Measurements from ENCODE around the gene RABEP1. TPM values are rescaled to one million over a fixed set of nuclear protein-coding genes. Genes with fewer than 3 reads are reported as not detected.
"Not testable (repeated sequence)": the region's sequence is repeated elsewhere in the genome, so short reads cannot be mapped to it uniquely, and the experiment has no call there.

Gene RABEP1
- total RNA-seq: 35.2 and 47.9 TPM in 2 replicates
- 31.0 and 31.7 TPM in 2 replicates for polyA plus RNA-seq

DNA sequence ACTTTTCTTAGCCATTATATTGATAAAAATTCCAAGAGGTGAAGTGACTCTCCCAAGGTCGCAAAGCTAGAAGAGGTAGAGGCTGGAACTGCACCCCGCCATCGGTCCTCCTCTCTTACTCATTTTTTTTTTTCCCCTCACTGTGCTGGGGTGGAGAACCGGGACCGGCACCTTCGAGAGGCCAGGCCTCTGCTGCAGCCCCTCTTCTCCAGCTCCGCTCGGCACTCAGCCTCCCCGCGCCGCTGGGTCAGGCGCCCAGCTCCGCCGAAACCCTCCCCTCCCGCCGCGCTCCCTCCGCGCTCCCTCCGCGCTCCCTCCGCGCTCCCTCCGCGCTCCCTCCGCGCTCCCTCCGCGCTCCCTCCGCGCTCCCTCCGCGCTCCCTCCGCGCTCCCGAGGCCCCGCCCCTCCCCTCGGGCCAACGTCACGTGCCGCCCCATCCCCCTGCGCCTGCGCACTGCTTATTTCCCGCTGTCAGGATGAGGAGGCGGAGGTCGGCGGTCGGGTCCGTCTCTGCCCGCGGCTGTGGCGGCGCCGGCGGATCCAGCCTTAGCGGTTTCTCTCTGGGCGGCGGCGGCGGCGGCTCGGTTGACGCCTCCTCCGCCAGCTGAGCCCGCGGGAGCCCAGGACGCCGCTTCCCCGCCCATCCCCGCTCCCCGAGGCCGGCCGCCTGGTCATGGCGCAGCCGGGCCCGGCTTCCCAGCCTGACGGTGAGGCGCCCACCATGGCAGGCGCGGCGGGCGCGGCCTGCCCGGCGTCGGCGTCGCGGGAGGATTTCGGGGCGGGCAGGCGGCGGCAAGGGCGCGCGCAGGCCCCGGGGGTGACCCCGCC, at the start of gene RABEP1:
Gene RABEP1, plus strand, starts transcription at position 471 of the 828 bp plus-strand sequence. Its CDS starts 203 bp downstream, at position 674.
- Histone ChIP-seq H3K4me2 (peak within 1 kb of the TSS; percentile 98), H3K4me3 (peak within 1 kb of the TSS; percentile 96), H3K4me1 (ENCODE audit: insufficient read depth) (peaks cover 15% of the 10 kb centered on the region), H3K9me2 (replicated peaks; ENCODE audit: insufficient read depth) (no peaks in the 10 kb centered on the region), H3K36me3 (replicated peaks; ENCODE audit: insufficient read depth, low read depth) (no peaks in the 10 kb centered on the region), H3K27me3 (no peaks in the 10 kb centered on the region), H3K9me3 (ENCODE audit: low read depth) (no peaks in the 10 kb centered on the region), H4K20me1 (ENCODE audit: insufficient read depth, poor library complexity, severe bottlenecking) (peaks cover 33% of the 10 kb centered on the region), H3K79me2 (peaks cover 44% of the 10 kb centered on the region), H2AFZ (peak within 1 kb of the TSS; percentile 93), H3K27ac (peak within 1 kb of the TSS; percentile 98)
- TF ChIP-seq EZH2phosphoT487 (IDR thresholded peaks at IDR 0.05; ENCODE audit: low read depth, severe bottlenecking, unreplicated experiment): no peak
- no peak for TF ChIP-seq EZH2 (IDR thresholded peaks at IDR 0.05; ENCODE audit: borderline replicate concordance)
- no peak for TF ChIP-seq CTCF (IDR thresholded peaks at IDR 0.05; ENCODE audit: poor library complexity)
- 1% methylated on average over 30 of the region's 98 CpGs for WGBS (ENCODE audit: low lambda C conversion rate, missing lambda C conversion rate)
- peak; percentile 95 for DNase-seq (ENCODE audit: low spot score)

DNA sequence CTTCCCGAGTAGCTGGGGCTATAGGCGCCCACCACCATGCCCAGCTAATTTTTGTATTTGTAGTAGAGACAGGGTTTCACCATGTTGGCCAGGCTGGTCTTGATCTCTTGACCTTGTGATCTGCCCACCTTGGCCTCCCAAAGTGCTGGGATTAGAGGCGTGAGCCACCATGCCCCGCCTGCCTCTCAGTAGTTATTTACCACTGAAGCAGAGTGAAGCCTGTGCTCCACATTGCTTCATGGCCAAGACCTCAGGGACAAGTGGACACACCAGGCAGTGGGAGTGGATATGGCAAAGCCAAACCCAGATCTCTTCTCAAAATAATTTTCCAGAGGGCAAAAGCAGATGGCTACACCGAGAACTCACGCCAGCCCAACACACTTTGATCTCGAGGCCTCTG, 48.6 kb upstream of the RABEP1 start:
- not testable (repeated sequence) for H2AFZ ChIP-seq; H3K9me2 ChIP-seq (replicated peaks; ENCODE audit: insufficient read depth); H3K4me2 ChIP-seq; H3K27ac ChIP-seq; H3K9me3 ChIP-seq (ENCODE audit: low read depth); H4K20me1 ChIP-seq (ENCODE audit: insufficient read depth, poor library complexity, severe bottlenecking); H3K4me3 ChIP-seq; H3K36me3 ChIP-seq (replicated peaks; ENCODE audit: insufficient read depth, low read depth); H3K4me1 ChIP-seq (ENCODE audit: insufficient read depth); DNase-seq (ENCODE audit: low spot score); H3K79me2 ChIP-seq; H3K27me3 ChIP-seq
- 98% methylated on average over 7 of the region's 7 CpGs for WGBS (ENCODE audit: low lambda C conversion rate, missing lambda C conversion rate)

- Histone ChIP-seq H3K27me3 (no peaks in the 10 kb centered on the region), H3K9me3 (ENCODE audit: low read depth) (no peaks in the 10 kb centered on the region), H3K4me3 (no peak within 1 kb of the TSS), H3K4me2 (no peak within 1 kb of the TSS), H3K36me3 (replicated peaks; ENCODE audit: insufficient read depth, low read depth) (no peaks in the 10 kb centered on the region), H3K79me2 (no peaks in the 10 kb centered on the region), H2AFZ (no peak within 1 kb of the TSS), H3K4me1 (ENCODE audit: insufficient read depth) (no peaks in the 10 kb centered on the region), H3K27ac (no peak within 1 kb of the TSS), H4K20me1 (ENCODE audit: insufficient read depth, poor library complexity, severe bottlenecking) (no peaks in the 10 kb centered on the region), H3K9me2 (replicated peaks; ENCODE audit: insufficient read depth) (no peaks in the 10 kb centered on the region)
- no peak for DNase-seq (ENCODE audit: low spot score)
- 93% methylated on average over 19 of the region's 19 CpGs for WGBS (ENCODE audit: low lambda C conversion rate, missing lambda C conversion rate)
- TF ChIP-seq EZH2 (IDR thresholded peaks at IDR 0.05; ENCODE audit: borderline replicate concordance): no peak
- TF ChIP-seq EZH2phosphoT487 (IDR thresholded peaks at IDR 0.05; ENCODE audit: low read depth, severe bottlenecking, unreplicated experiment): no peak
- TF ChIP-seq CTCF (IDR thresholded peaks at IDR 0.05; ENCODE audit: poor library complexity): no peak
These were observed 47.2 kb upstream of the RABEP1 start, which contains the start of gene SCIMP for GRCh38 chr17:5234645-5235576. SCIMP (minus strand) TSS chr17:5234860; CDS start chr17:5234755, 105 bp downstream.
